B cell (primary cell): Measurements from ENCODE around the gene CRYAA. TPM values are rescaled to one million over a fixed set of nuclear protein-coding genes. Genes with fewer than 3 reads are reported as not detected.

ENCODE experiments used
- ATAC-seq: fragments of 200-7000 bp; cut with Tn5 transposase; one replicate; pipeline ENCODE4 v1.10.0; 2021; ENCODE audit warnings: low read depth, mild to moderate bottlenecking, moderate number of reproducible peaks, moderate library complexity
- CTCF ChIA-PET: fragments of 350-600 bp; sonication (Branson Sonifier 250); formaldehyde crosslinking; loops from one replicate; lab custom pipeline; 2021; ENCODE audit warnings: antibody characterized with exemption, inconsistent platforms; lab: Charles Lee
- POLR2A ChIA-PET: fragments of 350-600 bp; sonication (Branson Sonifier 250); formaldehyde crosslinking; loops from one replicate; lab custom pipeline; 2021; ENCODE audit warnings: antibody characterized with exemption; lab: Charles Lee
- DNase-seq: peaks from one replicate; pipeline ENCODE4 v3.0.0; 2013
- H2AFZ ChIP-seq: 2 replicates; pipeline ENCODE4 v1.6.1; 2012; ENCODE audit warnings: mild to moderate bottlenecking, low read depth, low read length; ENCODE audit not compliant: insufficient read depth, poor library complexity, severe bottlenecking
- H3K27ac ChIP-seq, 2 donors: 1 replicate in 1 of 2; 2 replicates in 1 of 2; pipeline ENCODE4 v1.5.1; 2012 to 2013; ENCODE audit warnings: low read length in 2 of 2, mild to moderate bottlenecking in 2 of 2, moderate library complexity in 1 of 2
- H3K27me3 ChIP-seq, 4 experiments: fragments of 200-600 bp in 1 of 4; sonication (generic) in 1 of 4; replicated peaks in 1 of 4; 1 replicate in 2 of 4; 2 replicates in 2 of 4; pipeline versions ENCODE4 v1.6.1 to v1.7.0; 2013 to 2016; ENCODE audit warnings: low read length in 3 of 4, mild to moderate bottlenecking in 2 of 4, mixed read lengths in 1 of 4, moderate library complexity in 1 of 4; ENCODE audit not compliant: insufficient read depth in 4 of 4, control insufficient read depth in 3 of 4; ENCODE audit errors: control extremely low read depth in 1 of 4
- H3K36me3 ChIP-seq, 2 experiments: replicated peaks in 1 of 2; 1 replicate in 1 of 2; 2 replicates in 1 of 2; pipeline versions ENCODE4 v1.6.1 to v1.7.1; 2013; ENCODE audit warnings: low read length in 1 of 2; ENCODE audit not compliant: insufficient read depth in 2 of 2, control insufficient read depth in 1 of 2; ENCODE audit errors: control extremely low read depth in 1 of 2, extremely low read depth in 1 of 2
- H3K4me1 ChIP-seq, 2 donors: fragments of 200-600 bp in 1 of 2; sonication (generic) in 1 of 2; 1 replicate in 1 of 2; 2 replicates in 1 of 2; pipeline versions ENCODE4 v1.5.1 to v1.6.1; 2013 to 2017; ENCODE audit warnings: low read length in 2 of 2; ENCODE audit not compliant: control insufficient read depth in 2 of 2, insufficient read depth in 2 of 2
- H3K4me2 ChIP-seq: replicated peaks from 2 replicates; pipeline ENCODE3; 2012; ENCODE audit warnings: mild to moderate bottlenecking, low read depth, low read length; ENCODE audit not compliant: poor library complexity, severe bottlenecking
- H3K4me3 ChIP-seq, 5 experiments: fragments of 200-600 bp in 1 of 5; sonication (generic) in 1 of 5; 1 replicate in 3 of 5; 2 replicates in 2 of 5; pipeline versions ENCODE4 v1.5.1 to v1.7.0; 2011 to 2016; ENCODE audit warnings: low read length in 4 of 5, mild to moderate bottlenecking in 4 of 5, low read depth in 2 of 5, control low read depth in 1 of 5, moderate library complexity in 1 of 5; ENCODE audit not compliant: insufficient read depth in 1 of 5; ENCODE audit errors: control extremely low read depth in 1 of 5, extremely low read depth in 1 of 5
- H3K79me2 ChIP-seq: fragments of 200-600 bp; sonication (generic); one replicate; pipeline ENCODE4 v1.6.0; 2016; ENCODE audit warnings: low read length; ENCODE audit not compliant: control insufficient read depth, insufficient read depth
- H3K9ac ChIP-seq: fragments of 200-600 bp; sonication (generic); 2 replicates; pipeline ENCODE4 v1.6.1; 2017; ENCODE audit warnings: mild to moderate bottlenecking, low read length, moderate library complexity
- H3K9me3 ChIP-seq, 3 donors: one replicate each; pipeline versions ENCODE4 v1.6.1 to v1.7.1; 2013; ENCODE audit warnings: low read length in 2 of 3; ENCODE audit not compliant: control insufficient read depth in 2 of 3, insufficient read depth in 1 of 3; ENCODE audit errors: control extremely low read depth in 1 of 3
- H4K20me1 ChIP-seq: 2 replicates; pipeline ENCODE4 v1.6.0; 2012; ENCODE audit warnings: mild to moderate bottlenecking, low read length; ENCODE audit not compliant: insufficient read depth, control insufficient read depth, poor library complexity, severe bottlenecking
- H3K27ac Mint-ChIP-seq: one replicate; pipeline ENCODE4 v1.8.0; 2021; ENCODE audit warnings: mixed read lengths
- H3K27me3 Mint-ChIP-seq: one replicate; pipeline ENCODE4 v1.8.0; 2021; ENCODE audit warnings: mixed read lengths
- H3K4me1 Mint-ChIP-seq: one replicate; pipeline ENCODE4 v1.8.0; 2021; ENCODE audit warnings: mixed read lengths
- H3K4me3 Mint-ChIP-seq: one replicate; pipeline ENCODE4 v1.8.0; 2021; ENCODE audit warnings: mixed read lengths
- H3K9me3 Mint-ChIP-seq: one replicate; pipeline ENCODE4 v1.8.0; 2022; ENCODE audit warnings: mixed read lengths; ENCODE audit not compliant: insufficient read depth
- CTCF ChIP-seq: fragments of 200-600 bp; IDR thresholded peaks from one replicate; pipeline ENCODE4 v1.8.0; 2022; ENCODE audit warnings: antibody characterized with exemption, mild to moderate bottlenecking
- WGBS: methylation state at CpG from one replicate; pipeline ENCODE4 v1.1.5; 2013; ENCODE audit warnings: missing lambda C conversion rate; ENCODE audit not compliant: insufficient coverage; 5-methylcytosine and 5-hydroxymethylcytosine counted together
- intact Hi-C: fragments of 100-400 bp; cut with micrococcal nuclease; formaldehyde crosslinking; loops from one replicate; pipeline ENCODE4 v1.10.0; 2022
- polyA plus RNA-seq: library from polyadenylated mRNA; depleted of rRNA; stranded (reverse); fragments of >200 nt; gene quantifications from 2 replicates; pipeline ENCODE4 v1.2.3, GENCODE V29; 2012
- total RNA-seq, 2 donors: library from RNA; stranded (reverse); fragments of 120-200 nt in 1 of 2; gene quantifications; 1 replicate in 1 of 2; 2 replicates in 1 of 2; pipeline versions ENCODE4 v1.2.3 to v1.2.4, GENCODE V29; 2013 to 2022

The CRYAA gene
- total and polyA plus RNA-seq, 2 donors (not counting 1 experiment from before 2014, with no cell fraction given): not detected

- POLR2A ChIA-PET: no interaction called here
- no peak overlapping the region for H3K4me3 ChIP-seq
- H3K27me3 Mint-ChIP-seq: peaks cover 46% of the 10 kb centered on the region
These were observed 25.0 kb downstream of the CRYAA start for GRCh38 chr21:43193651-43194302.

More at GRCh38 chr21:43193651-43194302, 25.0 kb downstream of the CRYAA start:
- no peak for TF ChIP-seq CTCF
- H2AFZ ChIP-seq: no peak overlapping the region
- no peak overlapping the region for H3K27ac ChIP-seq
- H3K4me3 Mint-ChIP-seq: no peak overlapping the region
- peak overlapping the region; percentile 6 for H3K27ac Mint-ChIP-seq
- no peaks in the 10 kb centered on the region for H4K20me1 ChIP-seq
- H3K36me3 ChIP-seq: no peaks in the 10 kb centered on the region
- H3K4me1 Mint-ChIP-seq: peaks cover 27% of the 10 kb centered on the region
- no peaks in the 10 kb centered on the region for H3K79me2 ChIP-seq
- H3K9me3 Mint-ChIP-seq: peaks cover 8% of the 10 kb centered on the region
- ATAC-seq (no peak), DNase-seq (no peak)
- H3K4me2 ChIP-seq: no peak overlapping the region
- no peak overlapping the region for H3K9ac ChIP-seq
- H3K4me1 ChIP-seq: peaks cover 10 to 27% of the 10 kb centered on the region in 2 donors
- intact Hi-C loops: no loop called here
- H3K27me3 ChIP-seq: peaks cover 0 to 15% (median 7%) of the 10 kb centered on the region in 4 experiments
- 49% methylated on average over 19 of the region's 19 CpGs for WGBS
- H3K9me3 ChIP-seq: peaks cover 1 to 11% (median 7%) of the 10 kb centered on the region in 3 donors
- CTCF ChIA-PET: no interaction called here
